GM20000 (cell line): ENCODE data around the gene ZNF12.
"Not testable (repeated sequence)": the region's sequence is repeated elsewhere in the genome, so short reads cannot be mapped to it uniquely, and the experiment has no call there.

Source experiments
- DNase-seq: peaks from one replicate; pipeline ENCODE4 v3.0.0; 2012; ENCODE audit warnings: low spot score
- CTCF ChIP-seq: IDR thresholded peaks from 2 replicates; pipeline ENCODE4 v1.5.1; 2012; ENCODE audit warnings: mild to moderate bottlenecking, control low read depth; ENCODE audit errors: extremely low read depth, missing control alignments

Gene ZNF12

GRCh38 chr7:6706666-6707407 is at the start of gene ZNF12:
ZNF12 (minus strand) TSS chr7:6706947; CDS start chr7:6705173, 1,774 bp downstream.
- no peak for TF ChIP-seq CTCF
- DNase-seq: peak; percentile 95

GRCh38 chr7:6753964-6754363 is 47.2 kb upstream of the ZNF12 start, which contains the start of gene RSPH10B2:
RSPH10B2 (plus strand) TSS chr7:6754103; CDS start chr7:6757678, 3,575 bp downstream.
- DNase-seq: not testable (repeated sequence)

GRCh38 chr7:6750173-6750572 is 43.4 kb upstream of the ZNF12 start:
- DNase-seq: not testable (repeated sequence)

- not testable (repeated sequence) for DNase-seq
These were observed 42.6 kb upstream of the ZNF12 start for GRCh38 chr7:6749335-6749734.

- not testable (repeated sequence) for DNase-seq
These were observed 37.8 kb upstream of the ZNF12 start for GRCh38 chr7:6744410-6745100.

GRCh38 chr7:6738415-6738814 is 31.7 kb upstream of the ZNF12 start:
- not testable (repeated sequence) for DNase-seq

- no peak for TF ChIP-seq CTCF
- peak; percentile 28 for DNase-seq
These were observed 23.5 kb upstream of the ZNF12 start for GRCh38 chr7:6730343-6730633.

GRCh38 chr7:6729492-6730342 is 23.0 kb upstream of the ZNF12 start:
- TF ChIP-seq CTCF: no peak
- DNase-seq: peak; percentile 94

GRCh38 chr7:6728893-6729491 is 22.2 kb upstream of the ZNF12 start:
- DNase-seq: not testable (repeated sequence)

GRCh38 chr7:6727663-6728062 is 20.9 kb upstream of the ZNF12 start:
- TF ChIP-seq CTCF: no peak

GRCh38 chr7:6726341-6726740 is 19.6 kb upstream of the ZNF12 start:
- DNase-seq: not testable (repeated sequence)

More at GRCh38 chr7:6727663-6728062, 20.9 kb upstream of the ZNF12 start:
- DNase-seq: no peak
